Measurements from ENCODE around the gene CCT7. TPM values are rescaled to one million over a fixed set of nuclear protein-coding genes. Genes with fewer than 3 reads are reported as not detected.

The CCT7 gene

GRCh38 chr2:73297586-73297985, 63.5 kb downstream of the CCT7 start:
- Histone ChIP-seq H2BK15ac (ENCODE audit: low read length) (no peak overlapping the region), H2BK120ac (ENCODE audit: low read depth, low read length) (no peak overlapping the region), H3K27me3 (ENCODE audit: control insufficient read depth in 3 of 3, insufficient read depth in 3 of 3, low read depth in 1 of 3, low read length in 3 of 3) (peaks cover 7 to 78% (median 35%) of the 10 kb centered on the region in 3 experiments), H3K23ac (ENCODE audit: low read depth, low read length, poor library complexity) (no peak overlapping the region), H3K4ac (ENCODE audit: low read length) (no peak overlapping the region), H3K18ac (ENCODE audit: low read length) (no peak overlapping the region), H2BK12ac (ENCODE audit: low read length) (no peak overlapping the region), H4K8ac (ENCODE audit: low read depth, low read length) (no peak overlapping the region), H2BK5ac (ENCODE audit: low read length) (no peak overlapping the region), H4K91ac (ENCODE audit: low read depth, low read length, poor library complexity) (no peak overlapping the region), H3K14ac (ENCODE audit: low read length) (no peak overlapping the region), H3K79me1 (ENCODE audit: low read depth, low read length) (no peaks in the 10 kb centered on the region), H3K4me3 (ENCODE audit: low read length in 2 of 2) (no peak overlapping the region), H2AK5ac (ENCODE audit: low read depth, low read length) (no peak overlapping the region), H3K9ac (ENCODE audit: low read depth, low read length, poor library complexity) (no peak overlapping the region), H2AFZ (ENCODE audit: low read length) (no peak overlapping the region), H3K4me2 (ENCODE audit: insufficient read depth, low read length, poor library complexity, severe bottlenecking) (no peak overlapping the region), H3K36me3 (replicated peaks in 1 of 2; ENCODE audit: control insufficient read depth in 2 of 2, insufficient read depth in 2 of 2, low read length in 2 of 2) (no peaks in the 10 kb centered on the region), H3K27ac (replicated peaks; ENCODE audit: low read length) (no peak overlapping the region), H3K4me1 (ENCODE audit: control insufficient read depth in 2 of 2, insufficient read depth in 1 of 2, low read depth in 1 of 2, low read length in 2 of 2) (peaks cover 4 to 8% of the 10 kb centered on the region in 2 donors), H3K9me3 (replicated peaks in 1 of 2; ENCODE audit: control insufficient read depth in 2 of 2, insufficient read depth in 1 of 2, low read depth in 1 of 2, low read length in 2 of 2) (peaks cover 0 to 3% of the 10 kb centered on the region in 2 donors)
- no CpG with 5 or more reads among the region's 4 CpGs for WGBS, 2 donors (ENCODE audit: extremely low coverage in 2 of 2, insufficient read length in 2 of 2, insufficient replicate concordance in 1 of 2)
- DNase-seq (ENCODE audit: low spot score), result no peak

DNA sequence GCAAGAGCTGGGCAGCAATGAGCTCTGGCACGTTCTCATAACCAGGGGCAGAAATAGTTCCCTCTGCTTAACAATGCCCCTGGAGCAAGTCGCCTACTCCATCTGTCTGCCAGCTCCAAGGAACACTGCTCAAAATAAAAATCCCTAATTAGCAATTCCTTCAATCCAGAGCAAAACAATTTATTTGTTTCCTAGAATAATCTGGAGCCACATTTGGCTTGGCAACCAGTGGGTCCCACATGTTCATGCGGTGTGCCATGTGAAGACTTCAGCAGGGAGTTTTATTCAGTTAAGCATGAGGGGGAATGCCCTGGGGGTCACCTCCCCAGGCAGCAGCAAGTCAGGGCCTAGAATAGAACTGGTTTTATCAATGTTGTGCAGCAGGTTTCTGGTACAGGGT, 66.8 kb downstream of the CCT7 start:
- H3K4me3 ChIP-seq (ENCODE audit: low read length in 2 of 2), result no peak overlapping the region
- no peak overlapping the region for H4K8ac ChIP-seq (ENCODE audit: low read depth, low read length)
- no peak overlapping the region for H3K9ac ChIP-seq (ENCODE audit: low read depth, low read length, poor library complexity)
- H2BK5ac ChIP-seq (ENCODE audit: low read length), result no peak overlapping the region
- H3K79me1 ChIP-seq (ENCODE audit: low read depth, low read length), result no peaks in the 10 kb centered on the region
- no CpG with 5 or more reads among the region's 3 CpGs for WGBS, 2 donors (ENCODE audit: extremely low coverage in 2 of 2, insufficient read length in 2 of 2, insufficient replicate concordance in 1 of 2)
- no peak overlapping the region for H4K91ac ChIP-seq (ENCODE audit: low read depth, low read length, poor library complexity)
- H3K36me3 ChIP-seq (replicated peaks in 1 of 2; ENCODE audit: control insufficient read depth in 2 of 2, insufficient read depth in 2 of 2, low read length in 2 of 2), result no peaks in the 10 kb centered on the region
- no peak overlapping the region for H3K14ac ChIP-seq (ENCODE audit: low read length)
- H3K9me3 ChIP-seq (replicated peaks in 1 of 2; ENCODE audit: control insufficient read depth in 2 of 2, insufficient read depth in 1 of 2, low read depth in 1 of 2, low read length in 2 of 2), result no peaks in the 10 kb centered on the region
- H2BK15ac ChIP-seq (ENCODE audit: low read length), result no peak overlapping the region
- H2BK120ac ChIP-seq (ENCODE audit: low read depth, low read length), result no peak overlapping the region
- no peak overlapping the region for H3K4ac ChIP-seq (ENCODE audit: low read length)
- H2AFZ ChIP-seq (ENCODE audit: low read length), result no peak overlapping the region
- H2AK5ac ChIP-seq (ENCODE audit: low read depth, low read length), result no peak overlapping the region
- no peak overlapping the region for H3K18ac ChIP-seq (ENCODE audit: low read length)
- peaks cover 0 to 57% (median 12%) of the 10 kb centered on the region in 3 experiments for H3K27me3 ChIP-seq (ENCODE audit: control insufficient read depth in 3 of 3, insufficient read depth in 3 of 3, low read depth in 1 of 3, low read length in 3 of 3)
- H3K27ac ChIP-seq (replicated peaks; ENCODE audit: low read length), result no peak overlapping the region
- H3K4me1 ChIP-seq (ENCODE audit: control insufficient read depth in 2 of 2, insufficient read depth in 1 of 2, low read depth in 1 of 2, low read length in 2 of 2), result peaks cover 2 to 4% of the 10 kb centered on the region in 2 donors
- no peak overlapping the region for H3K23ac ChIP-seq (ENCODE audit: low read depth, low read length, poor library complexity)
- DNase-seq (ENCODE audit: low spot score), result no peak
- H2BK12ac ChIP-seq (ENCODE audit: low read length), result no peak overlapping the region
- H3K4me2 ChIP-seq (ENCODE audit: insufficient read depth, low read length, poor library complexity, severe bottlenecking), result no peak overlapping the region

DNA sequence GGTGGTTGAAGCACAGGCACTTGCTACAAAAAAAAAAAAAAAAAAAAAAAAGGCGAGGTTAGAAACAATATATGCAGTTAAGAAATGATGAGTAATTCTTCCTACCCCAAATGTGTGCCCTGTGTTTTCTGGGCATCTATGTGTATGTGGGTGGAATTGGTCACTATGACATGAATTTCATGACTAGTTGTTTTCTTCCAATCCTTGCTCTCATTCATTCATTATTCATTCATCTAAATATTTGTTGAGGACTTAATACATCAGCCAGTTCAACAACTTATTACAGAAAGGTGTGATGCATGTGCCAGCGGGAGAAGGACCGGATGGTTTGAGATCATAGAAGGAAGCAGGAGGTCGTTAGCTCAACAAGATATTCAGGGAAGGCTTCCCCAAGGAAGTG, 67.5 kb downstream of the CCT7 start:
- Histone ChIP-seq H3K36me3 (replicated peaks in 1 of 2; ENCODE audit: control insufficient read depth in 2 of 2, insufficient read depth in 2 of 2, low read length in 2 of 2) (no peaks in the 10 kb centered on the region), H3K4me3 (ENCODE audit: low read length in 2 of 2) (no peak overlapping the region), H3K4me2 (ENCODE audit: insufficient read depth, low read length, poor library complexity, severe bottlenecking) (no peak overlapping the region), H3K9ac (ENCODE audit: low read depth, low read length, poor library complexity) (no peak overlapping the region), H2BK120ac (ENCODE audit: low read depth, low read length) (no peak overlapping the region), H3K18ac (ENCODE audit: low read length) (no peak overlapping the region), H2AK5ac (ENCODE audit: low read depth, low read length) (no peak overlapping the region), H2BK5ac (ENCODE audit: low read length) (no peak overlapping the region), H3K23ac (ENCODE audit: low read depth, low read length, poor library complexity) (no peak overlapping the region), H3K4me1 (ENCODE audit: control insufficient read depth in 2 of 2, insufficient read depth in 1 of 2, low read depth in 1 of 2, low read length in 2 of 2) (peaks cover 2 to 4% of the 10 kb centered on the region in 2 donors), H3K27ac (replicated peaks; ENCODE audit: low read length) (no peak overlapping the region), H2BK12ac (ENCODE audit: low read length) (no peak overlapping the region), H3K9me3 (replicated peaks in 1 of 2; ENCODE audit: control insufficient read depth in 2 of 2, insufficient read depth in 1 of 2, low read depth in 1 of 2, low read length in 2 of 2) (no peaks in the 10 kb centered on the region), H3K79me1 (ENCODE audit: low read depth, low read length) (no peaks in the 10 kb centered on the region), H3K27me3 (ENCODE audit: control insufficient read depth in 3 of 3, insufficient read depth in 3 of 3, low read depth in 1 of 3, low read length in 3 of 3) (peaks cover 0 to 56% (median 7%) of the 10 kb centered on the region in 3 experiments), H2AFZ (ENCODE audit: low read length) (no peak overlapping the region), H4K91ac (ENCODE audit: low read depth, low read length, poor library complexity) (no peak overlapping the region), H3K14ac (ENCODE audit: low read length) (no peak overlapping the region), H3K4ac (ENCODE audit: low read length) (no peak overlapping the region), H4K8ac (ENCODE audit: low read depth, low read length) (no peak overlapping the region), H2BK15ac (ENCODE audit: low read length) (no peak overlapping the region)
- WGBS, 2 donors (ENCODE audit: extremely low coverage in 2 of 2, insufficient read length in 2 of 2, insufficient replicate concordance in 1 of 2), result no CpG with 5 or more reads among the region's 4 CpGs
- no peak for DNase-seq (ENCODE audit: low spot score)

Small RNAs within 50 kb of the gene (small RNA-seq; reads per million reads assigned to genes)
- gene RNU6-111P (ENCODE audit: insufficient read depth), result not detected

Data from neuronal stem cell (in vitro differentiated cells).